Measurements from ENCODE around the gene PLA2G4A.

DNA sequence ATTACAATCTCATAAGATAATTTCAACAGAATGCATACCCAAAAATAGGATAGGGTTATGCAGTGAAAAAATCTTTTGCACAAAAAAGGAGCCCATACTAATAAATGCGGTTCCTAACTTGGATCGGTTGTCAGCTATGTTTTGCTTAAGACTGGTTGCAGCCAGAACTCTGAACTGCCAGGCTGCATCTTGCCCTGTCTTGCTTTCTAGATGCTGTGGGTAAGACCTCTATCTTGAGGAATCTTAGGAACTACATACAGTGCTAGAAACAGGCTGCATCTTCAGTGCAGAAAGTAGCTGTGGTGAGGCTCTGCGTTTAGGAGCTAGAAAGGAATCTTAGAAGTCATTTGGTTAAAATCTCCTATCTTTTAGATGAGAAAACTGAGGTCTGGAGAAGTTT, 45.6 kb upstream of the PLA2G4A start:
- TF ChIP-seq, protein P1, sequence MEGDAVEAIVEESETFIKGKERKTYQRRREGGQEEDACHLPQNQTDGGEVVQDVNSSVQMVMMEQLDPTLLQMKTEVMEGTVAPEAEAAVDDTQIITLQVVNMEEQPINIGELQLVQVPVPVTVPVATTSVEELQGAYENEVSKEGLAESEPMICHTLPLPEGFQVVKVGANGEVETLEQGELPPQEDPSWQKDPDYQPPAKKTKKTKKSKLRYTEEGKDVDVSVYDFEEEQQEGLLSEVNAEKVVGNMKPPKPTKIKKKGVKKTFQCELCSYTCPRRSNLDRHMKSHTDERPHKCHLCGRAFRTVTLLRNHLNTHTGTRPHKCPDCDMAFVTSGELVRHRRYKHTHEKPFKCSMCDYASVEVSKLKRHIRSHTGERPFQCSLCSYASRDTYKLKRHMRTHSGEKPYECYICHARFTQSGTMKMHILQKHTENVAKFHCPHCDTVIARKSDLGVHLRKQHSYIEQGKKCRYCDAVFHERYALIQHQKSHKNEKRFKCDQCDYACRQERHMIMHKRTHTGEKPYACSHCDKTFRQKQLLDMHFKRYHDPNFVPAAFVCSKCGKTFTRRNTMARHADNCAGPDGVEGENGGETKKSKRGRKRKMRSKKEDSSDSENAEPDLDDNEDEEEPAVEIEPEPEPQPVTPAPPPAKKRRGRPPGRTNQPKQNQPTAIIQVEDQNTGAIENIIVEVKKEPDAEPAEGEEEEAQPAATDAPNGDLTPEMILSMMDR (IDR thresholded peaks at IDR 0.05) = no peak
- no peak for TF ChIP-seq POLR2A (IDR thresholded peaks at IDR 0.05)
- no peak for TF ChIP-seq POLR2AphosphoS5 (IDR thresholded peaks at IDR 0.05)

All from transverse colon (tissue), 4 donors.